Astrocyte (in vitro differentiated cells and primary cell): ENCODE data around the gene SH2B3. TPM values are rescaled to one million over a fixed set of nuclear protein-coding genes. Genes with fewer than 3 reads are reported as not detected.
"Not testable (repeated sequence)": the region's sequence is repeated elsewhere in the genome, so short reads cannot be mapped to it uniquely, and the experiment has no call there.

Experiments
- DNase-seq: peaks from one replicate; pipeline ENCODE4 v3.0.0-alpha.2; 2010; ENCODE audit warnings: low read depth
- FAIRE-seq: peaks from 2 replicates; lab custom pipeline; 2011; peaks lifted over from hg19 to GRCh38; lab: Jason Lieb, UNC
- H2AFZ ChIP-seq: 2 replicates; pipeline ENCODE4 v1.6.0; 2012; ENCODE audit warnings: low read depth, low read length, inconsistent platforms
- H3K27ac ChIP-seq: 2 replicates; pipeline ENCODE4 v1.5.1; 2011; ENCODE audit warnings: low read depth, low read length, inconsistent platforms
- H3K27me3 ChIP-seq: 2 replicates; pipeline ENCODE4 v1.6.0; 2011; ENCODE audit warnings: low read length, inconsistent platforms; ENCODE audit not compliant: insufficient read depth
- H3K36me3 ChIP-seq: 2 replicates; pipeline ENCODE4 v1.5.1; 2011; ENCODE audit warnings: low read length, inconsistent platforms; ENCODE audit not compliant: insufficient read depth
- H3K4me1 ChIP-seq: 2 replicates; pipeline ENCODE4 v1.5.1; 2011; ENCODE audit warnings: low read length, inconsistent platforms; ENCODE audit not compliant: insufficient read depth
- H3K4me2 ChIP-seq: 2 replicates; pipeline ENCODE4 v1.6.0; 2012; ENCODE audit warnings: low read length, inconsistent platforms
- H3K4me3 ChIP-seq: 2 replicates; pipeline ENCODE4 v1.5.1; 2011; ENCODE audit warnings: low read depth, mild to moderate bottlenecking, low read length, inconsistent platforms; ENCODE audit not compliant: insufficient read depth
- H3K79me2 ChIP-seq: 2 replicates; pipeline ENCODE4 v1.6.0; 2012; ENCODE audit warnings: mild to moderate bottlenecking, low read length, inconsistent platforms; ENCODE audit not compliant: insufficient read depth
- H3K9ac ChIP-seq: 2 replicates; pipeline ENCODE4 v1.6.0; 2012; ENCODE audit warnings: mild to moderate bottlenecking, low read length, inconsistent platforms
- H3K9me3 ChIP-seq: 2 replicates; pipeline ENCODE4 v1.5.1; 2012; ENCODE audit warnings: low read depth, mild to moderate bottlenecking, low read length, inconsistent platforms; ENCODE audit not compliant: insufficient read depth
- H4K20me1 ChIP-seq: 2 replicates; pipeline ENCODE4 v1.6.0; 2012; ENCODE audit warnings: low read length, inconsistent platforms; ENCODE audit not compliant: insufficient read depth
- H3K27ac Mint-ChIP-seq: one replicate; pipeline ENCODE4 v1.8.0; 2021; ENCODE audit warnings: mild to moderate bottlenecking, mixed read lengths; ENCODE audit not compliant: unreplicated experiment
- H3K27me3 Mint-ChIP-seq: one replicate; pipeline ENCODE4 v1.8.0; 2021; ENCODE audit warnings: low read depth, mixed read lengths; ENCODE audit not compliant: unreplicated experiment
- H3K36me3 Mint-ChIP-seq: one replicate; pipeline ENCODE4 v1.8.0; 2021; ENCODE audit warnings: low read depth, mixed read lengths; ENCODE audit not compliant: unreplicated experiment
- H3K4me1 Mint-ChIP-seq: one replicate; pipeline ENCODE4 v1.8.0; 2021; ENCODE audit warnings: low read depth, mixed read lengths; ENCODE audit not compliant: unreplicated experiment
- H3K4me3 Mint-ChIP-seq: one replicate; pipeline ENCODE4 v1.8.0; 2021; ENCODE audit warnings: mild to moderate bottlenecking, moderate library complexity, mixed read lengths; ENCODE audit not compliant: unreplicated experiment
- H3K9me3 Mint-ChIP-seq: one replicate; pipeline ENCODE4 v1.8.0; 2021; ENCODE audit warnings: mild to moderate bottlenecking, mixed read lengths; ENCODE audit not compliant: unreplicated experiment
- CTCF ChIP-seq: IDR thresholded peaks from 2 replicates; pipeline ENCODE4 v1.5.1; 2011; ENCODE audit warnings: low read depth, mild to moderate bottlenecking, inconsistent platforms, low read length, moderate library complexity; ENCODE audit not compliant: insufficient read depth
- EZH2 ChIP-seq: IDR thresholded peaks from 2 replicates; pipeline ENCODE4 v1.6.1; 2012; ENCODE audit warnings: mild to moderate bottlenecking, low read length, inconsistent platforms; ENCODE audit not compliant: insufficient read depth
- total RNA-seq: library from RNA; stranded (reverse); gene quantifications from 2 replicates; pipeline ENCODE4 v1.2.1, GENCODE V29; 2021

Gene SH2B3
- total RNA-seq, 1 donor from 2014 or later, result 23.6 TPM

GRCh38 chr12:111488798-111489197, 83.1 kb downstream of the SH2B3 start:
- peaks cover 11% of the 10 kb centered on the region for H3K4me1 Mint-ChIP-seq
- Histone ChIP-seq H3K4me3 (no peak overlapping the region), H3K27ac (no peak overlapping the region), H3K36me3 (peaks cover 41% of the 10 kb centered on the region), H3K4me2 (no peak overlapping the region), H2AFZ (no peak overlapping the region), H3K9ac (no peak overlapping the region), H3K4me1 (no peaks in the 10 kb centered on the region), H4K20me1 (peaks cover 28% of the 10 kb centered on the region), H3K79me2 (peaks cover 4% of the 10 kb centered on the region), H3K9me3 (no peaks in the 10 kb centered on the region), H3K27me3 (no peaks in the 10 kb centered on the region)
- no peak overlapping the region for H3K4me3 Mint-ChIP-seq
- peaks cover 16% of the 10 kb centered on the region for H3K36me3 Mint-ChIP-seq
- no peak for DNase-seq
- H3K9me3 Mint-ChIP-seq, result no peaks in the 10 kb centered on the region
- no peak for FAIRE-seq
- H3K27ac Mint-ChIP-seq, result peak overlapping the region; percentile 28
- TF ChIP-seq CTCF, result no peak
- no peak for TF ChIP-seq EZH2
- H3K27me3 Mint-ChIP-seq, result no peaks in the 10 kb centered on the region

- not testable (repeated sequence) for H3K9ac ChIP-seq, H3K4me1 Mint-ChIP-seq, H3K27ac Mint-ChIP-seq, H3K27me3 Mint-ChIP-seq, H3K4me1 ChIP-seq, H3K9me3 ChIP-seq, H2AFZ ChIP-seq, H3K27ac ChIP-seq, H3K4me2 ChIP-seq, H3K9me3 Mint-ChIP-seq, H3K4me3 Mint-ChIP-seq, H3K27me3 ChIP-seq, FAIRE-seq, H3K4me3 ChIP-seq
- H3K79me2 ChIP-seq, result peaks cover 12% of the 10 kb centered on the region
- DNase-seq, result peak; percentile 35
- peaks cover 28% of the 10 kb centered on the region for H3K36me3 Mint-ChIP-seq
- peaks cover 34% of the 10 kb centered on the region for H4K20me1 ChIP-seq
- peaks cover 34% of the 10 kb centered on the region for H3K36me3 ChIP-seq
These were observed 87.3 kb downstream of the SH2B3 start for GRCh38 chr12:111492979-111493378.

- no peaks in the 10 kb centered on the region for H3K27me3 Mint-ChIP-seq
- H3K9me3 Mint-ChIP-seq, result no peaks in the 10 kb centered on the region
- H3K4me2 ChIP-seq, result no peak overlapping the region
- peaks cover 34% of the 10 kb centered on the region for H3K36me3 Mint-ChIP-seq
- H4K20me1 ChIP-seq, result peaks cover 39% of the 10 kb centered on the region
- DNase-seq, result no peak
- no peaks in the 10 kb centered on the region for H3K9me3 ChIP-seq
- H3K27ac ChIP-seq, result no peak overlapping the region
- no peak for FAIRE-seq
- no peak overlapping the region for H3K9ac ChIP-seq
- H2AFZ ChIP-seq, result no peak overlapping the region
- peaks cover 3% of the 10 kb centered on the region for H3K4me1 Mint-ChIP-seq
- H3K36me3 ChIP-seq, result peaks cover 32% of the 10 kb centered on the region
- H3K27me3 ChIP-seq, result no peaks in the 10 kb centered on the region
- peaks cover 16% of the 10 kb centered on the region for H3K79me2 ChIP-seq
- H3K27ac Mint-ChIP-seq, result no peak overlapping the region
- no peak for TF ChIP-seq EZH2
- no peak for TF ChIP-seq CTCF
- H3K4me1 ChIP-seq, result no peaks in the 10 kb centered on the region
- H3K4me3 Mint-ChIP-seq, result no peak overlapping the region
- H3K4me3 ChIP-seq, result no peak overlapping the region
These were observed 89.0 kb downstream of the SH2B3 start for GRCh38 chr12:111494676-111495075.

Other genes starting within 250 kb of the SH2B3 start
- gene PHETA1, start 36.8 kb upstream of the SH2B3 start, total RNA-seq, result 14.3 and 14.9 TPM in 2 replicates
- gene ATXN2, start 193.4 kb downstream of the SH2B3 start, total RNA-seq, result 58.0 and 63.0 TPM in 2 replicates